ENCODE data around the gene CREB3. TPM values are rescaled to one million over a fixed set of nuclear protein-coding genes. Genes with fewer than 3 reads are reported as not detected.

Gene CREB3
- total and polyA plus RNA-seq, 2 of the 4 experiments (the other 2 are of a cell fraction) = 60.7 to 106 TPM

DNA sequence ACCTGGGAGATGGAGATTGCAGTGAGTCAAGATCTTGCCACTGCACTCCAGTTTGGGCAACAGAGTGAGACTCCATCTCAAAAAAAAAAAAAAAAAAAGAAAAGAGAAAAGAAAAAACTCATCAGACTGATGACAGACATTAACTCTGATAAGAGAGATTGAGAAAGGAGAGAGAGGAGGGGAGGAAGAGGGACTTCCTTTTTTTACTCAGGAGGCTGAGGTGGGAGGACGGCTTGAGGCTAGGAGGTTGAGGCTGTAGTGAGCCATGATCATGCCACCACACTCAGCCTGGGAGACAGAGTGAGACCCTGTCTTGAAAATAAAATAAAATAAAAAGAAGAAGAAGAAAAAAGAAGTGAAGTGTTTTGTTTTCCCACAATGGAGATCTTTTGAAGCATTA, 31.3 kb downstream of the CREB3 start:
- Histone ChIP-seq H2BK5ac (ENCODE audit: low read depth, low read length, poor library complexity, severe bottlenecking) (no peak overlapping the region), H2AK9ac (replicated peaks; ENCODE audit: low read depth, low read length, poor library complexity) (no peak overlapping the region), H3K18ac (ENCODE audit: low read depth, low read length) (no peak overlapping the region), H2AK5ac (ENCODE audit: low read depth, low read length) (no peak overlapping the region), H2AFZ (replicated peaks; ENCODE audit: low read length, poor library complexity) (no peak overlapping the region), H3K4ac (ENCODE audit: low read depth, low read length) (no peak overlapping the region), H3K36me3 (ENCODE audit: control insufficient read depth, insufficient read depth, low read length) (no peaks in the 10 kb centered on the region), H3K4me3 (ENCODE audit: insufficient read depth, low read depth, low read length) (no peak overlapping the region), H4K91ac (ENCODE audit: insufficient read depth, low read depth, low read length) (no peak overlapping the region), H3K9me1 (ENCODE audit: insufficient read depth, low read length) (no peaks in the 10 kb centered on the region), H2BK120ac (ENCODE audit: low read depth, low read length) (no peak overlapping the region), H4K5ac (ENCODE audit: low read depth, low read length) (no peak overlapping the region), H3K14ac (replicated peaks; ENCODE audit: low read depth, low read length) (no peak overlapping the region), H3K27ac (ENCODE audit: insufficient read depth, low read length) (no peak overlapping the region), H3K23ac (ENCODE audit: low read depth, low read length) (no peak overlapping the region), H3K56ac (ENCODE audit: extremely low read depth, insufficient read depth, low read length) (no peak overlapping the region), H2BK15ac (ENCODE audit: low read depth, low read length) (no peak overlapping the region), H3K27me3 (ENCODE audit: control insufficient read depth, insufficient read depth, low read length) (peaks cover 9% of the 10 kb centered on the region), H4K20me1 (ENCODE audit: insufficient read depth, low read length) (no peaks in the 10 kb centered on the region), H4K8ac (ENCODE audit: low read depth in 2 of 2, low read length in 2 of 2) (no peak overlapping the region), H3K79me1 (ENCODE audit: low read depth in 1 of 2, low read length in 2 of 2) (no peaks in the 10 kb centered on the region), H2BK20ac (ENCODE audit: low read depth, low read length) (no peak overlapping the region), H3K4me2 (ENCODE audit: low read depth, low read length) (no peak overlapping the region), H3K4me1 (ENCODE audit: control insufficient read depth, insufficient read depth, low read length) (no peaks in the 10 kb centered on the region), H3K9me3 (ENCODE audit: control insufficient read depth, insufficient read depth, low read length) (no peaks in the 10 kb centered on the region), H3K9ac (ENCODE audit: low read depth, low read length) (no peak overlapping the region)
- no CpG with 5 or more reads among the region's 1 CpG for WGBS, 2 experiments (ENCODE audit: extremely low coverage in 2 of 2, insufficient read length in 1 of 2)
- ATAC-seq (ENCODE audit: low read depth) (no peak), DNase-seq (no peak)
- POLR2A ChIA-PET (ENCODE audit: unreplicated experiment) = no interaction called here
- dilution Hi-C loops (cut with HindIII; ENCODE audit: low sequenced_read_pairs, unreplicated experiment) (no loop called here), intact Hi-C loops (cut with micrococcal nuclease) (no loop called here), in situ Hi-C loops (cut with MboI; ENCODE audit: low sequenced_read_pairs) (no loop called here)
- no peak for TF ChIP-seq POLR2A (IDR thresholded peaks at IDR 0.05; ENCODE audit: low read depth, low read length)
- no peak for TF ChIP-seq NFE2L2 (IDR thresholded peaks at IDR 0.05; ENCODE audit: low read depth, low read length)
- no peak for TF ChIP-seq MAZ (IDR thresholded peaks at IDR 0.05; ENCODE audit: borderline replicate concordance, low read depth, low read length)
- TF ChIP-seq, protein P1, sequence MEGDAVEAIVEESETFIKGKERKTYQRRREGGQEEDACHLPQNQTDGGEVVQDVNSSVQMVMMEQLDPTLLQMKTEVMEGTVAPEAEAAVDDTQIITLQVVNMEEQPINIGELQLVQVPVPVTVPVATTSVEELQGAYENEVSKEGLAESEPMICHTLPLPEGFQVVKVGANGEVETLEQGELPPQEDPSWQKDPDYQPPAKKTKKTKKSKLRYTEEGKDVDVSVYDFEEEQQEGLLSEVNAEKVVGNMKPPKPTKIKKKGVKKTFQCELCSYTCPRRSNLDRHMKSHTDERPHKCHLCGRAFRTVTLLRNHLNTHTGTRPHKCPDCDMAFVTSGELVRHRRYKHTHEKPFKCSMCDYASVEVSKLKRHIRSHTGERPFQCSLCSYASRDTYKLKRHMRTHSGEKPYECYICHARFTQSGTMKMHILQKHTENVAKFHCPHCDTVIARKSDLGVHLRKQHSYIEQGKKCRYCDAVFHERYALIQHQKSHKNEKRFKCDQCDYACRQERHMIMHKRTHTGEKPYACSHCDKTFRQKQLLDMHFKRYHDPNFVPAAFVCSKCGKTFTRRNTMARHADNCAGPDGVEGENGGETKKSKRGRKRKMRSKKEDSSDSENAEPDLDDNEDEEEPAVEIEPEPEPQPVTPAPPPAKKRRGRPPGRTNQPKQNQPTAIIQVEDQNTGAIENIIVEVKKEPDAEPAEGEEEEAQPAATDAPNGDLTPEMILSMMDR (conservative IDR thresholded peaks at IDR 0.05; ENCODE audit: low read depth, low read length) = no peak
- no peak for TF ChIP-seq ELK1 (IDR thresholded peaks at IDR 0.05; ENCODE audit: borderline replicate concordance, low read depth, low read length)
- no peak for TF ChIP-seq FOS (IDR thresholded peaks at IDR 0.05; ENCODE audit: low read depth, low read length)
- TF ChIP-seq SMC3 (IDR thresholded peaks at IDR 0.05; ENCODE audit: low read depth, low read length) = no peak
- TF ChIP-seq RFX5 (IDR thresholded peaks at IDR 0.05; ENCODE audit: low read depth, low read length) = no peak
- no peak for TF ChIP-seq CEBPB (IDR thresholded peaks at IDR 0.05; ENCODE audit: low read depth, low read length)
- no peak for TF ChIP-seq RAD21 (IDR thresholded peaks at IDR 0.05; ENCODE audit: low read length)
- TF ChIP-seq, protein P2, sequence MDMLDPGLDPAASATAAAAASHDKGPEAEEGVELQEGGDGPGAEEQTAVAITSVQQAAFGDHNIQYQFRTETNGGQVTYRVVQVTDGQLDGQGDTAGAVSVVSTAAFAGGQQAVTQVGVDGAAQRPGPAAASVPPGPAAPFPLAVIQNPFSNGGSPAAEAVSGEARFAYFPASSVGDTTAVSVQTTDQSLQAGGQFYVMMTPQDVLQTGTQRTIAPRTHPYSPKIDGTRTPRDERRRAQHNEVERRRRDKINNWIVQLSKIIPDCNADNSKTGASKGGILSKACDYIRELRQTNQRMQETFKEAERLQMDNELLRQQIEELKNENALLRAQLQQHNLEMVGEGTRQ (IDR thresholded peaks at IDR 0.05; ENCODE audit: low read depth, low read length) = no peak
- TF ChIP-seq BHLHE40 (IDR thresholded peaks at IDR 0.05; ENCODE audit: low read depth, low read length) = no peak
- no peak for TF ChIP-seq MXI1 (IDR thresholded peaks at IDR 0.05; ENCODE audit: borderline replicate concordance, low read depth, low read length)
- no peak for TF ChIP-seq MAFK (IDR thresholded peaks at IDR 0.05; ENCODE audit: low read depth, low read length)
- TF ChIP-seq CHD1 (IDR thresholded peaks at IDR 0.05; ENCODE audit: low read depth, low read length) = no peak
- no peak for TF ChIP-seq RCOR1 (IDR thresholded peaks at IDR 0.05; ENCODE audit: insufficient replicate concordance, low read length)
- CTCF ChIA-PET = interaction anchor here (1.2 kb wide), 1 partner anchor 27 kb away, joined by 3 read pairs; no protein-coding TSS in a partner anchor
- no TSS peak for BruUV-seq (replicated peaks)

All from IMR-90 (cell line).